NT2/D1 (cell line): Measurements from ENCODE around the gene ROR1.

Experiments used
- SUZ12 ChIP-seq: IDR thresholded peaks from 2 replicates; pipeline ENCODE4 v1.6.1; 2011; ENCODE audit not compliant: insufficient read length, insufficient read depth; ENCODE audit errors: extremely low read depth
- YY1 ChIP-seq: IDR thresholded peaks from 2 replicates; pipeline ENCODE4 v1.6.1; 2011; ENCODE audit not compliant: insufficient read length, insufficient read depth
- ZNF274 ChIP-seq: IDR thresholded peaks from 2 replicates; pipeline ENCODE4 v1.6.1; 2011; ENCODE audit warnings: mild to moderate bottlenecking, low read depth, low read length

DNA sequence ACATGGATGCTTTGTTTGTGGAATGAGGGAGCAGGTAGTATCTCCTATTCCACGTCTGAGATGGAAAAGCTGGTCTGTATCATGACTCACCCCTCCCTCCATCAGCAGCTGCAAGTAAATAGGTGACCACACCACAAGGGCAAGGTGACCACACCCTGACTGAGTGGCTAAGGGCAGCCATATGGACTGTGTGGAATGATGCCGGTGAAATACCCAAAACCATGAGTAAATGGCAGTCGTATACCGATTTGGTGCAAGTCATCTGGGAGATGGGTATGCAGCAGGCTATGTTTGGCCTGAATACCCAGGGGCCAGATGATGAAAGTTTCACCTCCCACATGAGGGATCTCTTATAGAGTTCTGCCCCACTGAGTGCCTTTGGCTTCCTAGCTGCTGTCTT is 413.8 kb downstream of the ROR1 start:
- no peak for TF ChIP-seq ZNF274
- TF ChIP-seq YY1 = no peak
- no peak for TF ChIP-seq SUZ12
